ENCODE results near the gene F5. TPM values are rescaled to one million over a fixed set of nuclear protein-coding genes. Genes with fewer than 3 reads are reported as not detected.
A peak's percentile ranks its signal among the peaks of the same experiment; 100 is the strongest.

F5 gene
- total and polyA plus RNA-seq, 10 of the 15 experiments (the other 5 are each of a cell fraction or from before 2014, with no cell fraction given): under 0.01 to 3.8 (median 0.40) TPM

- intact Hi-C loops (cut with micrococcal nuclease; ENCODE audit: unreplicated experiment): loop anchor here (2.0 to 5.0 kb wide), 3 partner anchors 41 to 311 kb away; partner anchors contain the start of gene BLZF1
- ATAC-seq (no peak; the same call in 2 of the 3 replicates), DNase-seq (ENCODE audit: low read depth, low spot score) (no peak), FAIRE-seq (no peak)
- no peaks in the 10 kb centered on the region for H4K20me1 ChIP-seq (ENCODE audit: control insufficient read depth, insufficient read depth)
- TF ChIP-seq MLLT1 (IDR thresholded peaks at IDR 0.05) (0 out of 2 replicates have a peak, but pooled peaks have one; percentile 27), EGR1 (IDR thresholded peaks at IDR 0.05; ENCODE audit: borderline replicate concordance in 1 of 2, low read depth in 2 of 2, low read length in 2 of 2) (no peak), POU2F2 (IDR thresholded peaks at IDR 0.05; ENCODE audit: borderline replicate concordance, low read depth, low read length) (0 out of 3 replicates have a peak, but pooled peaks have one; percentile 0)
- TF ChIP-seq, protein P1, sequence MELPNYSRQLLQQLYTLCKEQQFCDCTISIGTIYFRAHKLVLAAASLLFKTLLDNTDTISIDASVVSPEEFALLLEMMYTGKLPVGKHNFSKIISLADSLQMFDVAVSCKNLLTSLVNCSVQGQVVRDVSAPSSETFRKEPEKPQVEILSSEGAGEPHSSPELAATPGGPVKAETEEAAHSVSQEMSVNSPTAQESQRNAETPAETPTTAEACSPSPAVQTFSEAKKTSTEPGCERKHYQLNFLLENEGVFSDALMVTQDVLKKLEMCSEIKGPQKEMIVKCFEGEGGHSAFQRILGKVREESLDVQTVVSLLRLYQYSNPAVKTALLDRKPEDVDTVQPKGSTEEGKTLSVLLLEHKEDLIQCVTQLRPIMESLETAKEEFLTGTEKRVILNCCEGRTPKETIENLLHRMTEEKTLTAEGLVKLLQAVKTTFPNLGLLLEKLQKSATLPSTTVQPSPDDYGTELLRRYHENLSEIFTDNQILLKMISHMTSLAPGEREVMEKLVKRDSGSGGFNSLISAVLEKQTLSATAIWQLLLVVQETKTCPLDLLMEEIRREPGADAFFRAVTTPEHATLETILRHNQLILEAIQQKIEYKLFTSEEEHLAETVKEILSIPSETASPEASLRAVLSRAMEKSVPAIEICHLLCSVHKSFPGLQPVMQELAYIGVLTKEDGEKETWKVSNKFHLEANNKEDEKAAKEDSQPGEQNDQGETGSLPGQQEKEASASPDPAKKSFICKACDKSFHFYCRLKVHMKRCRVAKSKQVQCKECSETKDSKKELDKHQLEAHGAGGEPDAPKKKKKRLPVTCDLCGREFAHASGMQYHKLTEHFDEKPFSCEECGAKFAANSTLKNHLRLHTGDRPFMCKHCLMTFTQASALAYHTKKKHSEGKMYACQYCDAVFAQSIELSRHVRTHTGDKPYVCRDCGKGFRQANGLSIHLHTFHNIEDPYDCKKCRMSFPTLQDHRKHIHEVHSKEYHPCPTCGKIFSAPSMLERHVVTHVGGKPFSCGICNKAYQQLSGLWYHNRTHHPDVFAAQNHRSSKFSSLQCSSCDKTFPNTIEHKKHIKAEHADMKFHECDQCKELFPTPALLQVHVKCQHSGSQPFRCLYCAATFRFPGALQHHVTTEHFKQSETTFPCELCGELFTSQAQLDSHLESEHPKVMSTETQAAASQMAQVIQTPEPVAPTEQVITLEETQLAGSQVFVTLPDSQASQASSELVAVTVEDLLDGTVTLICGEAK (IDR thresholded peaks at IDR 0.05; ENCODE audit: borderline replicate concordance): peak; percentile 63; the same call in 1 of the 2 replicates
- in situ Hi-C loops (cut with MboI): no loop called here
- ChIA-PET RAD21 (ENCODE audit: unreplicated experiment) (interaction anchor here (0.6 to 1.7 kb wide), 6 partner anchors 11 to 422 kb away, joined by 3 to 4 read pairs (median 4); no protein-coding TSS in a partner anchor), CTCF (interaction anchor here (1.0 to 1.1 kb wide), 3 partner anchors 42 to 1144 kb away, joined by 3 to 4 read pairs (median 3); no protein-coding TSS in a partner anchor), POLR2A (interaction anchor here (0.9 kb wide), 3 partner anchors 40 to 169 kb away, joined by 3 to 5 read pairs (median 3); no protein-coding TSS in a partner anchor), SMC1A (ENCODE audit: uncharacterized antibody, unreplicated experiment) (interaction anchor here (0.8 to 1.7 kb wide), 8 partner anchors 10 to 1047 kb away, joined by 3 to 8 read pairs (median 3); partner anchors contain the start of genes BLZF1 and CCDC181)
- H2AFZ ChIP-seq (ENCODE audit: control insufficient read depth, low read depth, low read length): peak overlapping the region; percentile 98
- H3K4me2 ChIP-seq (ENCODE audit: control insufficient read depth, insufficient read depth): peak overlapping the region; percentile 100
- H3K27me3 ChIP-seq (replicated peaks in 1 of 2; ENCODE audit: control insufficient read depth in 2 of 2, insufficient read depth in 2 of 2, low read length in 1 of 2): no peaks in the 10 kb centered on the region
- no peaks in the 10 kb centered on the region for H3K9me3 ChIP-seq (replicated peaks; ENCODE audit: control insufficient read depth, insufficient read depth, low read length)
- WGBS (ENCODE audit: insufficient coverage, insufficient replicate concordance, low lambda C conversion rate, missing lambda C conversion rate): 3% methylated on average over 14 of the region's 14 CpGs
- peak overlapping the region; percentile 59 for H3K4me3 ChIP-seq
- TSS peak; percentile 89 for BruUV-seq (replicated peaks)
- peaks cover 14% of the 10 kb centered on the region for H3K4me1 ChIP-seq (ENCODE audit: control insufficient read depth, insufficient read depth, low read length)
- peak overlapping the region; percentile 80 for H3K9ac ChIP-seq (ENCODE audit: control insufficient read depth, insufficient read depth, low read length)
- peak overlapping the region; percentile 65 for H3K27ac ChIP-seq (ENCODE audit: control insufficient read depth, insufficient read depth)
- no peaks in the 10 kb centered on the region for H3K36me3 ChIP-seq (ENCODE audit: control insufficient read depth in 2 of 2, insufficient read depth in 2 of 2, low read length in 1 of 2)
- H3K79me2 ChIP-seq (ENCODE audit: control insufficient read depth, insufficient read depth, low read length): peaks cover 11% of the 10 kb centered on the region
These were observed 99.8 kb downstream of the F5 start for GRCh38 chr1:169486281-169487051.

Measured in GM12878 (cell line).